Measurements from ENCODE around the gene METAP1D.

GRCh38 chr2:172102391-172103359, 102.9 kb downstream of the METAP1D start, which contains the start of gene DLX2:
- TF ChIP-seq EZH2phosphoT487 (IDR thresholded peaks at IDR 0.05; ENCODE audit: insufficient read depth, low read depth) (no peak), EZH2 (IDR thresholded peaks at IDR 0.05; ENCODE audit: insufficient read depth, poor library complexity, severe bottlenecking) (no peak)

Measured in GM23248 (cell line).